HG03025 (cell line): ENCODE measurements around the gene VAV1.
"Not testable (repeated sequence)": the region's sequence is repeated elsewhere in the genome, so short reads cannot be mapped to it uniquely, and the experiment has no call there.

ENCODE experiments used
- ATAC-seq: cut with Tn5 transposase; IDR thresholded peaks from one replicate; pipeline ENCODE4 v1.9.1; 2021; ENCODE audit warnings: mild to moderate bottlenecking, moderate library complexity; ENCODE audit not compliant: unreplicated experiment, low FRiP score

Gene VAV1

GRCh38 chr19:6811906-6812305 is 39.4 kb downstream of the VAV1 start:
- no peak for ATAC-seq

- ATAC-seq: no peak
These were observed 40.1 kb downstream of the VAV1 start for GRCh38 chr19:6812612-6813011.

GRCh38 chr19:6813659-6814058 is 41.2 kb downstream of the VAV1 start:
- no peak for ATAC-seq

- ATAC-seq: no peak
These were observed 44.7 kb downstream of the VAV1 start for GRCh38 chr19:6817179-6817578.

- ATAC-seq: no peak
These were observed 45.7 kb downstream of the VAV1 start for GRCh38 chr19:6818246-6818645.

- no peak for ATAC-seq
These were observed 46.8 kb downstream of the VAV1 start for GRCh38 chr19:6819323-6819722.

GRCh38 chr19:6820237-6820636 is 47.7 kb downstream of the VAV1 start:
- ATAC-seq: no peak

- ATAC-seq: no peak
These were observed 49.3 kb downstream of the VAV1 start for GRCh38 chr19:6821639-6822310.

GRCh38 chr19:6822311-6822670 is 49.8 kb downstream of the VAV1 start:
- ATAC-seq: no peak

GRCh38 chr19:6825076-6825774 is 52.7 kb downstream of the VAV1 start:
- no peak for ATAC-seq

- no peak for ATAC-seq
These were observed 53.9 kb downstream of the VAV1 start for GRCh38 chr19:6826281-6826920.

- no peak for ATAC-seq
These were observed 55.8 kb downstream of the VAV1 start for GRCh38 chr19:6828306-6828697.

GRCh38 chr19:6828698-6829633 is 56.5 kb downstream of the VAV1 start:
- ATAC-seq: no peak

- ATAC-seq: not testable (repeated sequence)
These were observed 57.3 kb downstream of the VAV1 start for GRCh38 chr19:6829829-6830228.

- not testable (repeated sequence) for ATAC-seq
These were observed 58.6 kb downstream of the VAV1 start for GRCh38 chr19:6831084-6831483.

GRCh38 chr19:6832412-6832811 is 59.9 kb downstream of the VAV1 start:
- no peak for ATAC-seq

GRCh38 chr19:6833166-6833790 is 60.8 kb downstream of the VAV1 start:
- no peak for ATAC-seq

- no peak for ATAC-seq
These were observed 61.9 kb downstream of the VAV1 start for GRCh38 chr19:6834433-6834832.

GRCh38 chr19:6835501-6835900 is 63.0 kb downstream of the VAV1 start:
- ATAC-seq: no peak

GRCh38 chr19:6837525-6837924 is 65.0 kb downstream of the VAV1 start:
- no peak for ATAC-seq
